Measurements from ENCODE around the gene ZNF732.

ZNF732 gene

GRCh38 chr4:340011-340410 is 34.7 kb upstream of the ZNF732 start (continued):
- TF ChIP-seq PATZ1 (CRISPR knock-in tag; IDR thresholded peaks at IDR 0.05; ENCODE audit: borderline replicate concordance), result no peak
- no peak for TF ChIP-seq SNAI2 (CRISPR knock-in tag; IDR thresholded peaks at IDR 0.05)
- TF ChIP-seq PPARA (CRISPR knock-in tag; IDR thresholded peaks at IDR 0.05; ENCODE audit: borderline replicate concordance), result no peak
- no peak for TF ChIP-seq OSR1 (CRISPR knock-in tag; IDR thresholded peaks at IDR 0.05)
- TF ChIP-seq, protein P1, sequence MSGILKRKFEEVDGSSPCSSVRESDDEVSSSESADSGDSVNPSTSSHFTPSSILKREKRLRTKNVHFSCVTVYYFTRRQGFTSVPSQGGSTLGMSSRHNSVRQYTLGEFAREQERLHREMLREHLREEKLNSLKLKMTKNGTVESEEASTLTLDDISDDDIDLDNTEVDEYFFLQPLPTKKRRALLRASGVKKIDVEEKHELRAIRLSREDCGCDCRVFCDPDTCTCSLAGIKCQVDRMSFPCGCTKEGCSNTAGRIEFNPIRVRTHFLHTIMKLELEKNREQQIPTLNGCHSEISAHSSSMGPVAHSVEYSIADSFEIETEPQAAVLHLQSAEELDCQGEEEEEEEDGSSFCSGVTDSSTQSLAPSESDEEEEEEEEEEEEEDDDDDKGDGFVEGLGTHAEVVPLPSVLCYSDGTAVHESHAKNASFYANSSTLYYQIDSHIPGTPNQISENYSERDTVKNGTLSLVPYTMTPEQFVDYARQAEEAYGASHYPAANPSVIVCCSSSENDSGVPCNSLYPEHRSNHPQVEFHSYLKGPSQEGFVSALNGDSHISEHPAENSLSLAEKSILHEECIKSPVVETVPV (CRISPR knock-in tag; IDR thresholded peaks at IDR 0.05), result no peak

DNA sequence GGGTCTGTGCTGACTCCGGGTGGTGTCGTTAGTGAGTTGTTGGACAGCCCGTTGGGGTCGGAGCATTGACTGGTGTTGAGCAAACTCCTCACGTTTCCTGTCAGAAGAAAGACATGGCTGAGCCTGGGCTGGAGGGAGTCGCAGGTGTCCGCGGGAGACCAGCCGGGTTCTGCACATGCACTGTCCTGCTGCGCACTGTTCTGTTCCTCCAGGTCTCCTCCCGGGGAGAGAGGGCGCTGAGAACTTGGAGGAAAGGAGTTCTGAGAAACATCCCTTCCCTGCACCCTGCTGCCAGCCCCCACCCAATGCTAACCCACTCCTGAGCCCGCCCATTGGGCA is 33.5 kb upstream of the ZNF732 start:
- no peak for ATAC-seq
- TF ChIP-seq POU6F1 (CRISPR knock-in tag; IDR thresholded peaks at IDR 0.05; ENCODE audit: borderline replicate concordance, low read depth), result no peak

DNA sequence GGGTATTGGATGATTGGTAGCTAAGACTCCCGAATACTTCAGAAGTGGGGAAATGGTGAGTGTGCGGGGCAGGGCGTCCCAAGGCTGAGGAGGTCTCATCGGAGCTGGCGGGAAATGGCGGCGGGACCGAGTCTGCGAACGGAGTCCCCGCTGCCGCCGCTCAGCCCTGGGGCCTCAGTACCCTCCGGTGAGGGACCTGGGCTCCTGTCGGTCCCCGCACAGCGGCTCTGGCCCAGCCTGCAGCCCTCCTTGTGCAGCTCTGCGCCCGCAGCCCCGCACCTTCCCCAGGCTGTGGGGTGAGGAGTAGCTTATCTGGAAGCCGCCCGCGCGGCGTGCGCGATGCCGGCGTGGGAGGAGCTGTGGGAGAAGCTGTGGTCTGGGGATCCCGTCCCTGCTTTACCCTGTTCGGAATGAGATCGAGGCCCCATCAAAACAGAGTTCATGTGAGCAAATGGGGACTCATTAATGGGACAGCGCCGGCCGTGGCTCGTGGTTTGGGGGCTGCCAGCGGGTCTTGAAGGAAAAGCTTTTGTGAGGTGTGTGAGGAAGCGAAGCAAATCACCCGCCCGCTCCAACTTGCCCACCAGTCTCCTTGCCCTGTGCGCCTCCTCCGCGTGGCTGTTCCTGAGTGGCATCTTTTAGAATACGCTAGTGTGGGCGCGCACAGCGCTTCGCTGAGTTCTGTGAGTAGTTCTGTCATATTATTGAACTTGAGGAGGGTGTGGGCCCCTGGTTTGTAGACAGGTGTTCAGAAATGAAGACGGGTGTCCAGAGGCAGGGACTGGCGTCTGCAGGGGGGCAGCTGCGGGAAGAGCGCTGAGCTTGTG is 32.9 kb upstream of the ZNF732 start:
- peak; percentile 73 for ATAC-seq
- TF ChIP-seq BACH2 (CRISPR knock-in tag; IDR thresholded peaks at IDR 0.05; ENCODE audit: borderline replicate concordance) (no peak), ZNF8 (CRISPR knock-in tag; IDR thresholded peaks at IDR 0.05) (no peak), OSR1 (CRISPR knock-in tag; IDR thresholded peaks at IDR 0.05) (no peak), ISL1 (CRISPR knock-in tag; IDR thresholded peaks at IDR 0.05) (no peak)

DNA sequence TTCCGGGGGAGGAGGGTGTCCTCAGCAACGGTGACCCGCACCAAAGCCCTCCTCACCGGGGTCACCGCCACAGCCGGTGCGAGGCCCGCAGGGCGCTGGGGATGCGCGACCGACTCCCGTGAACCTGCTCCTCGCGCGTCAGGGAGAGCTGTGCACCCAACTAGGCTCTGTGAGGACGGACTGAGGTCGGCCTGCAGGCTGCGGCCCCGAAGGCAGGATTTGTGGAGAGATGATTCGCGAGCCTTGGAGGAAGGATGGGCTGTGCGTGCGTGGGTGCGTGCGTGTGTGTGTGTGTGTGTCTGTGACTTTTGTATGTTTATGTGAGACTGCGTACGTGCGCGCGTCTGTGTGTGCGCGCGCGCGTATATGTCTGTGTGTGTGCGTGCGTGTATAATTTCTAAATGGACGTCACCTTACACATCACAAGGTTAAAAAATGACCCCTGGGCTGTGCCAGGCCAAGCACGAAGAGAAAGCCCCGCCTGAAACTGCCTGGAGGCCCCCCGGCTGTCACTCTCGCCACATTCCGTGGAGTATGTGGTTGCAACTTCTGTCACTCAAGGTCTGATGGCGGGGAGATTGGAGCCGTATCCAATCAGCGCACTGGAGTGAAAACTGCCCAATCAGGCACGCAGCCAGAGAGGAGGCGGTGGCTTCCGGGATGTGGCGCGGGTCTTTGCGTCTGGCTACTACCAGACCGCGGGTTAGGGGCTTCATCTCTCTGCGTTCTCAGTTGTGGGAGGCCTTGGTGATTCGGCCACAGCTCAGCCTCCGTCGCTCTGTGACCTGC is 32.1 kb upstream of the ZNF732 start, which contains the start of gene ZNF141:
ZNF141 (plus strand) TSS at position 672 of the 789 bp plus-strand sequence. CDS start 170 bp downstream, outside the sequence.
- ATAC-seq, result peak; percentile 96
- peak; percentile 28; the same call in 1 of the 2 replicates for TF ChIP-seq ZNF8 (CRISPR knock-in tag; IDR thresholded peaks at IDR 0.05)
- TF ChIP-seq ZC3H10 (CRISPR knock-in tag; IDR thresholded peaks at IDR 0.05), result no peak
- 0 out of 2 replicates have a peak, but pooled peaks have one; percentile 80 for TF ChIP-seq POU6F1 (CRISPR knock-in tag; IDR thresholded peaks at IDR 0.05; ENCODE audit: borderline replicate concordance, low read depth)

DNA sequence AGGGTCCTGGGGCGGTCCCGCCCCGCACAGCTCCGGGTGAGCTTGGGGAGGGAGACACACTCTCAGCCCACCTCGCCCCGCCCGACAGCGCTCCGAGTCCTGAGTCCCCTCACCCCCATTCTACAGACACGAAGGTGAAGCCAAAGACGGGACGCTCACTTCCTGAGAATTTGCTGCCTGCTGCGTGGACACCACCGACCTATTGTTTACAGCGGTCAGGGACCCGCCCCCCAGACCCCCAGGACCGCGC is 31.5 kb upstream of the ZNF732 start:
- TF ChIP-seq ZNF70 (CRISPR knock-in tag; IDR thresholded peaks at IDR 0.05) (no peak), PPARA (CRISPR knock-in tag; IDR thresholded peaks at IDR 0.05; ENCODE audit: borderline replicate concordance) (no peak), ISL1 (CRISPR knock-in tag; IDR thresholded peaks at IDR 0.05) (no peak)
- TF ChIP-seq, protein P1 (CRISPR knock-in tag; IDR thresholded peaks at IDR 0.05), result no peak
- peak; percentile 20; the same call in 2 of the 3 replicates for ATAC-seq
